Neural progenitor cell (in vitro differentiated cells): ENCODE results near the gene CCDC70. TPM values are rescaled to one million over a fixed set of nuclear protein-coding genes. Genes with fewer than 3 reads are reported as not detected.

Experiments used
- DNase-seq: peaks from one replicate; pipeline ENCODE4 v3.0.0-alpha.2; 2016; ENCODE audit warnings: low spot score
- H2AFZ ChIP-seq: fragments of 200-600 bp; sonication (generic); replicated peaks from 2 replicates; pipeline ENCODE4 v1.6.1; 2016; ENCODE audit warnings: antibody characterized with exemption
- H3F3A ChIP-seq: fragments of 200-600 bp; sonication (generic); 2 replicates; pipeline ENCODE4 v1.6.1; 2016; ENCODE audit warnings: antibody characterized with exemption, low read depth
- H3K27ac ChIP-seq: fragments of 200-600 bp; sonication (generic); 2 replicates; pipeline ENCODE4 v1.5.1; 2016; ENCODE audit warnings: mild to moderate bottlenecking
- H3K27me3 ChIP-seq: fragments of 200-600 bp; sonication (generic); 2 replicates; pipeline ENCODE4 v1.6.1; 2016; ENCODE audit warnings: mild to moderate bottlenecking, moderate library complexity
- H3K36me3 ChIP-seq: fragments of 200-600 bp; sonication (generic); 2 replicates; pipeline ENCODE4 v1.5.1; 2016
- H3K4me1 ChIP-seq: fragments of 200-600 bp; sonication (generic); 2 replicates; pipeline ENCODE4 v1.6.1; 2016; ENCODE audit warnings: mixed run types
- H3K4me2 ChIP-seq: fragments of 200-600 bp; sonication (generic); 2 replicates; pipeline ENCODE4 v1.6.1; 2016
- H3K4me3 ChIP-seq: fragments of 200-600 bp; sonication (generic); 2 replicates; pipeline ENCODE4 v1.5.1; 2016
- H3K79me2 ChIP-seq: fragments of 200-600 bp; sonication (generic); 2 replicates; pipeline ENCODE4 v1.6.1; 2016; ENCODE audit warnings: low read depth
- H3K9ac ChIP-seq: fragments of 200-600 bp; sonication (generic); 2 replicates; pipeline ENCODE4 v1.6.1; 2016
- H3K9me3 ChIP-seq: fragments of 200-600 bp; sonication (generic); 2 replicates; pipeline ENCODE4 v1.5.1; 2016; ENCODE audit warnings: low read depth
- H4K20me1 ChIP-seq: fragments of 200-600 bp; sonication (generic); 2 replicates; pipeline ENCODE4 v1.6.1; 2016; ENCODE audit warnings: low read depth
- H3K27ac Mint-ChIP-seq: 3 replicates; pipeline ENCODE4 v1.8.0; 2021; ENCODE audit warnings: mixed read lengths
- H3K27me3 Mint-ChIP-seq: 2 replicates; pipeline ENCODE4 v1.8.0; 2022; ENCODE audit warnings: low read depth, mild to moderate bottlenecking, inconsistent platforms, moderate library complexity, mixed read lengths; ENCODE audit not compliant: insufficient read depth
- H3K36me3 Mint-ChIP-seq: 3 replicates; pipeline ENCODE4 v1.8.0; 2021; ENCODE audit warnings: mixed read lengths
- H3K4me1 Mint-ChIP-seq: 3 replicates; pipeline ENCODE4 v1.8.0; 2021; ENCODE audit warnings: mixed read lengths
- H3K4me3 Mint-ChIP-seq: 3 replicates; pipeline ENCODE4 v1.8.0; 2021; ENCODE audit warnings: mild to moderate bottlenecking, moderate library complexity, mixed read lengths
- H3K9me3 Mint-ChIP-seq: 3 replicates; pipeline ENCODE4 v1.8.0; 2020; ENCODE audit warnings: mixed read lengths
- EZH2 ChIP-seq: fragments of 200-600 bp; sonication (generic); IDR thresholded peaks from 2 replicates; pipeline ENCODE4 v1.6.1; 2017; ENCODE audit warnings: antibody characterized with exemption, mild to moderate bottlenecking, moderate library complexity
- EZH2phosphoT487 ChIP-seq: fragments of 200-600 bp; sonication (generic); IDR thresholded peaks from 2 replicates; pipeline ENCODE4 v1.6.1; 2017; ENCODE audit warnings: antibody characterized with exemption
- total RNA-seq: library from RNA; depleted of rRNA; stranded (reverse); fragments of >200 nt; gene quantifications from 2 replicates; pipeline ENCODE4 v1.2.3, GENCODE V29; 2015; ENCODE audit warnings: low replicate concordance
- TF ChIP-seq, protein P1 (sequence below): fragments of 200-600 bp; sonication (generic); IDR thresholded peaks from 2 replicates; pipeline ENCODE4 v1.5.1; 2017; ENCODE audit warnings: antibody characterized with exemption, mild to moderate bottlenecking

CCDC70 gene
- total RNA-seq, 1 donor from 2014 or later, result not detected

GRCh38 chr13:51845574-51846318, 16.0 kb upstream of the CCDC70 start:
- H3K27me3 ChIP-seq, result no peaks in the 10 kb centered on the region

DNA sequence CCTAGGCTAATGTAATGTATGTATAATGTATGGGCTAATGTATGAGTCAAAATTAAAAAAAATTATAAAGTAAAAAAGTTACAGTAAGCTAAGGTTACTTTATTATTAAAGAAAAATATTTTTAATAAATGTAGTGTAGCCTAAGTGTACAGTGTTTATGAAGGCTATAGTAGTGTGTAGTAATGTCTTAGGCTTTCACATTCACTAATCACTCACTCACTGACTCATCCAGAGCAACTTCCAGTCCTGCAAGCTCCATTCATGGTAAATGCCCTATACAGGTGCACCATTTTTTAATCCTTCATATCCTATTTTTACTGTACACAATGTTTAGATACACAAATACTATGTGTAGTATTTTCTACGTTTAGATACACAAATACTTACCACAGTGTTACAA, 15.0 kb upstream of the CCDC70 start:
- no peaks in the 10 kb centered on the region for H3F3A ChIP-seq
- no peaks in the 10 kb centered on the region for H3K27me3 ChIP-seq
- no peaks in the 10 kb centered on the region for H3K4me1 ChIP-seq
- peaks cover 8% of the 10 kb centered on the region for H3K9me3 Mint-ChIP-seq
- H3K27ac ChIP-seq, result no peak overlapping the region
- no peaks in the 10 kb centered on the region for H3K79me2 ChIP-seq
- H3K36me3 ChIP-seq, result no peaks in the 10 kb centered on the region
- no peaks in the 10 kb centered on the region for H3K9me3 ChIP-seq
- no peaks in the 10 kb centered on the region for H3K36me3 Mint-ChIP-seq
- H3K4me3 Mint-ChIP-seq, result no peak overlapping the region
- no peak overlapping the region for H3K4me3 ChIP-seq
- H3K9ac ChIP-seq, result no peak overlapping the region
- H3K4me1 Mint-ChIP-seq, result peaks cover 3% of the 10 kb centered on the region
- no peak overlapping the region for H3K4me2 ChIP-seq
- DNase-seq, result no peak
- TF ChIP-seq, protein P1, sequence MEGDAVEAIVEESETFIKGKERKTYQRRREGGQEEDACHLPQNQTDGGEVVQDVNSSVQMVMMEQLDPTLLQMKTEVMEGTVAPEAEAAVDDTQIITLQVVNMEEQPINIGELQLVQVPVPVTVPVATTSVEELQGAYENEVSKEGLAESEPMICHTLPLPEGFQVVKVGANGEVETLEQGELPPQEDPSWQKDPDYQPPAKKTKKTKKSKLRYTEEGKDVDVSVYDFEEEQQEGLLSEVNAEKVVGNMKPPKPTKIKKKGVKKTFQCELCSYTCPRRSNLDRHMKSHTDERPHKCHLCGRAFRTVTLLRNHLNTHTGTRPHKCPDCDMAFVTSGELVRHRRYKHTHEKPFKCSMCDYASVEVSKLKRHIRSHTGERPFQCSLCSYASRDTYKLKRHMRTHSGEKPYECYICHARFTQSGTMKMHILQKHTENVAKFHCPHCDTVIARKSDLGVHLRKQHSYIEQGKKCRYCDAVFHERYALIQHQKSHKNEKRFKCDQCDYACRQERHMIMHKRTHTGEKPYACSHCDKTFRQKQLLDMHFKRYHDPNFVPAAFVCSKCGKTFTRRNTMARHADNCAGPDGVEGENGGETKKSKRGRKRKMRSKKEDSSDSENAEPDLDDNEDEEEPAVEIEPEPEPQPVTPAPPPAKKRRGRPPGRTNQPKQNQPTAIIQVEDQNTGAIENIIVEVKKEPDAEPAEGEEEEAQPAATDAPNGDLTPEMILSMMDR, result no peak
- TF ChIP-seq EZH2phosphoT487 (no peak), EZH2 (no peak)
- peaks cover 2% of the 10 kb centered on the region for H3K27me3 Mint-ChIP-seq
- H3K27ac Mint-ChIP-seq, result no peak overlapping the region
- H4K20me1 ChIP-seq, result no peaks in the 10 kb centered on the region
- H2AFZ ChIP-seq, result no peak overlapping the region

More at GRCh38 chr13:51845574-51846318, 16.0 kb upstream of the CCDC70 start:
- Histone ChIP-seq H3F3A (no peaks in the 10 kb centered on the region), H3K4me3 (no peak overlapping the region), H3K9ac (no peak overlapping the region), H3K79me2 (no peaks in the 10 kb centered on the region), H3K36me3 (no peaks in the 10 kb centered on the region), H4K20me1 (no peaks in the 10 kb centered on the region), H2AFZ (peak overlapping the region; percentile 99), H3K4me2 (no peak overlapping the region), H3K9me3 (no peaks in the 10 kb centered on the region), H3K4me1 (peaks cover 6% of the 10 kb centered on the region), H3K27ac (no peak overlapping the region)
- Mint-ChIP-seq H3K27me3 (no peaks in the 10 kb centered on the region), H3K36me3 (no peaks in the 10 kb centered on the region), H3K4me1 (peaks cover 6% of the 10 kb centered on the region), H3K4me3 (no peak overlapping the region), H3K9me3 (peaks cover 8% of the 10 kb centered on the region), H3K27ac (no peak overlapping the region)
- DNase-seq, result no peak
- TF ChIP-seq, protein P1, result no peak
- no peak for TF ChIP-seq EZH2phosphoT487
- TF ChIP-seq EZH2, result no peak

- Mint-ChIP-seq H3K4me1 (peaks cover 3% of the 10 kb centered on the region), H3K27ac (no peak overlapping the region), H3K4me3 (no peak overlapping the region), H3K36me3 (no peaks in the 10 kb centered on the region), H3K9me3 (peaks cover 8% of the 10 kb centered on the region), H3K27me3 (peaks cover 2% of the 10 kb centered on the region)
- no peaks in the 10 kb centered on the region for H4K20me1 ChIP-seq
- no peak overlapping the region for H3K4me2 ChIP-seq
- H3K9me3 ChIP-seq, result no peaks in the 10 kb centered on the region
- H3K4me3 ChIP-seq, result no peak overlapping the region
- no peak for TF ChIP-seq EZH2
- no peaks in the 10 kb centered on the region for H3K79me2 ChIP-seq
- no peaks in the 10 kb centered on the region for H3K36me3 ChIP-seq
- H3K9ac ChIP-seq, result no peak overlapping the region
- DNase-seq, result no peak
- no peak overlapping the region for H2AFZ ChIP-seq
- no peaks in the 10 kb centered on the region for H3K27me3 ChIP-seq
- no peak overlapping the region for H3K27ac ChIP-seq
- no peaks in the 10 kb centered on the region for H3F3A ChIP-seq
- no peaks in the 10 kb centered on the region for H3K4me1 ChIP-seq
Measured at GRCh38 chr13:51848674-51849073, 13.1 kb upstream of the CCDC70 start.
